Ureter (tissue), 1 donor: Measurements from ENCODE around the gene DCUN1D2. TPM values are rescaled to one million over a fixed set of nuclear protein-coding genes. Genes with fewer than 3 reads are reported as not detected.
"Not testable (repeated sequence)": the region's sequence is repeated elsewhere in the genome, so short reads cannot be mapped to it uniquely, and the experiment has no call there.

ENCODE experiments used
- DNase-seq: peaks from one replicate; pipeline ENCODE4 v3.0.0-alpha.2; 2020; ENCODE audit warnings: low spot score
- total RNA-seq: library from RNA; stranded (reverse); gene quantifications from one replicate; pipeline ENCODE4 v1.2.4, GENCODE V29; 2023
- donor health status: DM: yes; HTN: yes; CAD: no.

The DCUN1D2 gene
- total RNA-seq, 1 donor from 2014 or later, result 20.6 TPM

DNA sequence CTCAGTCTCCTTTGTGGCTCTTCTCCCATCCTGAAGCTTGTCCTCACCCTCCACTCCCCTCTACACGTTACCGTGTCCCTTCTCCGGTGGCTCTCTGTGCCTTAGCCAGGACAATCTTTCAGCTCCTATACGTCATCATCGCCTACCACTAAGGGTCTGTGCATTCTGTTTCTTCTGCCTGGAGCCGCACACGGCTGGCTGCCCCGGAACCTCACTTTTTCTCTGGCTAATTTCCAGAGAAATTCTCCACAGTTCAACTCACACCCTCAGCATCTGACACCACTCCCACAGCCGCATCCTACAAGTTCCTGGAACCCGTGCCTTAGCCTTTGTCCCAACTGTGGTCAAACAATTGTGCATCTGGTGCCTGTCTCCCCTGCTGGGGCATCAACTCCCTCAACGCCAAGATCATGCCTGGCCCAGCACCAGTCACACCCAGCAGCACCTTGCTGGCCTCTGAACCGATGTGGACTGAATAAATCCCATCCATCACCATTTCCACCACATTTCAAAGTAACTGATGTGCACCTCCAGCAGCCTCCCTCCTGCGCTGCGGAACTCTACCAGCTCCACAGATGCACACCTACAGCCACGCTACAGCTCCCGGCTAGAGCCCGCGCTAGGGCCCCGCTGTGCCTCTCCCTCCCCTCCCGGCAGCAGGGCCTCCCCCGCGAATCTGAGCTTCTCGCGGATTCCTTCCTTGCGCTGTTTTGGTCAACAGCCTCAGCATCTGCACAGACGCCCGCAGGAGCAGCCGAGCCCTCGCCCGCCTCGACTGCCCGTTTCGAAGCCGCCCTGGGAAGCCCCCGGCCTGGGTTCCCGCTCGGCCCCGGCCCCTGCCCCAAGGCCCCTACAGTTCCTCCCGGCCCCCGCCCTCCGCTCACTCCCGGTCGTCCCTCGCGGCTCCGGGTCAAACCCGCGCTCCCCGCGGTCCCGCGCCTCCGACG is 689 bp downstream of the DCUN1D2 start:
- DNase-seq, result no peak

DNA sequence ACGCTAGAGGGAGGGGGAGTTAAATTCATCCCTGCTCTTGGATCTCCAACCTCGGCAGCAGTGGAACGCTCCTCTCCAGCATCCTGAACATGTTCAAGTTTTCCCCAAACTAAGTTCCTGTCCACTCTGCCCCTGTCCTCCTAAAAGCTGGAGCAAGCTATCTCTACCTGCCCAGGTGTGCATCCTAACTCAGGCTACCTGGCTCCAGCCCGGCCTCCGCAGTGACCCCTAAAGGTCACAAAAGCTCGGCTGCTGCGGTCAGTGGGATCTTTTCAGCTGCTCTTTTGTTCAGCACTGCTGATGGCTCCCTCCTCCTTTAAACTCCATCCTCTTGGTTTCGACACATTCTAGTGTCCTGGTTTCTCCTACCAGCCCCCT is 1.4 kb downstream of the DCUN1D2 start:
- DNase-seq, result no peak

DNA sequence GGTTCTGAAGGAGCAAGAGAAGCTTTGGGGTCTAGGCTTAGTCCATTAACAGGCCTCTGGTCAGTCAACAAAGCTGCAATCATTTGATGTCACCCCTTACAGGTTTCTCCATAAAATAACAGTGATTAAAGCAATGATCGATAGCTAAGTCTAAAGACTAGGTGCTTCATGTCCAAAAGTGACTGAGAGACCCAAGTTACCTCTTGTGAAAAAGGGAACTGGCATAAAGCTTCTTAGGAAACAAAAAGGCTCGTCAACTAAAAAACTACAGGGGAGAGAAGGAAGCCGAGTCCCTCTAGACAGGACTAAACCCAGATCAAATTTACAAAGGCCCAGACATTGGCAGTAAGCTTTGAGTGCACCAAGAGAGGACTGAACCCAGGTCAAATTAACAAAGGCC is 2.2 kb downstream of the DCUN1D2 start:
- DNase-seq, result no peak

DNA sequence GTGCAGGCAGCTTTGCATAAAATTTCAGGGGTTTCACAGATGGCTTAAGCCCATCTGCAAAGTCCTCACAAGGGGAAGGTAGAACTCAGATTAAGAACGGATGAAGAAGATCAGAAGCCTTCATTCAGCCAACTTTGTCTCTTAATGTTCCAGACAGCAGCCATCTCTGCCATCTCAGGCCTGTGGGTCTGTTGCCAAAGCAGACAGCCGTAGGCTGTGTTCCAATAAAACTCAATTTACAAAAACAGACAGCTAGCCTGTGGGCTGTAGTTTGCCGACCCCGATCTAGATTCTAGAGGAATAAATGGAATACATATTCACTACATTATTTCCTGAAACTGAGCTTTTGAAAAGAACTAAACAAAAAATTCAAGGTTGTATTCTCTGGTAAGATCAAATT is 3.8 kb downstream of the DCUN1D2 start:
- no peak for DNase-seq

DNA sequence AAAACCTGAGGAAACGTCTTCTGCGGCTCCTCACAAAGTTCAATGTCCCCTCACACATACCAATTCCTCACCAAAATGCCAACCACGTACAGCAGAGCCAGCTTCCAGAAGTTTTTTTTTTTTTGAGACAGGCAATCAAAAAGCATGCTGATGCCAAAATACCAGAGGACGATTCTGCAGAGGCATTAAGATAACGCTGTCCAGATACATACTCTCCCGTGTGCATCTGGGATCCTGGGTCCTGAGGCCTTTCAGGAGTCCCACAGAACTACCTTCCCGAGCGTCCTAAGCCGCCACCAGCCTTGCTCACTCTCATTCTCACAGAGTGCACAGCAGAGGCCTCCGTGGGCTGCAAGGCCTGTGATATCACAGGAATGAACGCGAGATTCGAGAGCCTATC is 5.0 kb downstream of the DCUN1D2 start:
- no peak for DNase-seq

- DNase-seq, result no peak
Measured at GRCh38 chr13:113483504-113484293, 6.8 kb downstream of the DCUN1D2 start.

DNA sequence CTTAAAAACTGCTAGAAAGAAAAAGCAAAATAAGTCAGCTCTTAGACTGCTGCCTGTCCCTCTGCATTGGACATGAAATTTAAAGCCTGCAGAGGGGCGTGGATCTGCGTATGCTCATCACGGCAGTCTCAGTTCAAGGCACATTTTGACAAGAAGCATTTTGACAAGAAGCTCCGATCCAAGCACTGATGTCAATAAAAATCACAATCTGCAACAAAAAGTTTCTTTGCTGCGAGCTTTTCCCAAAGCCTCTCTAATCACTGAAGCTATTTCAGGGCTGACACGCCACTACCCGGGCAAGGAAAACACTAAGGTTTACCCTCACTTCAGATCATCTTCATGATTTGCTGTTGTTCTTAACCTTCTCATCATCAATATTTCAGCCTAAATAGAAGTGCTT is 7.4 kb downstream of the DCUN1D2 start:
- DNase-seq, result no peak

DNA sequence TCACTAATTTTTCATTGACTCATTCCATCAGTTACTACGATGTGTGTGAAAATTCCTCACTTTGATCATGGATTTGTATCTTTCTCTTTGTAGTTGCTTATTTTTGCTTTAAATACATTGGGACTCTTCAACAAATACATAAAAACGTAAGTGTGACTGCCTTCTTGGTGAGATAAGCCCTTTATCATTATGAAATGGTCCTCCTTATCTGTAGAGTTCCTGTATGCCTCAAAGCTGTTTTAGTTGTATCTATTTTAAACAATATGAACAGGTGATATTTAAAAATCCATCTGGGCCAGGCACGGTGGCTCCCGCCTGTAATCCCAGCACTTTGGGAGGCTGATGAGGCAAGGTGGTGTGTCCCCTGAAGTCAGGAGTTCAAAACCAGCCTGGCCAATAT is 11.3 kb downstream of the DCUN1D2 start:
- no peak for DNase-seq

- no peak for DNase-seq
Measured at GRCh38 chr13:113477724-113478123, 12.8 kb downstream of the DCUN1D2 start.

- DNase-seq, result no peak
Measured at GRCh38 chr13:113476811-113477210, 13.7 kb downstream of the DCUN1D2 start.

- no peak for DNase-seq
Measured at GRCh38 chr13:113475911-113476310, 14.6 kb downstream of the DCUN1D2 start.

DNA sequence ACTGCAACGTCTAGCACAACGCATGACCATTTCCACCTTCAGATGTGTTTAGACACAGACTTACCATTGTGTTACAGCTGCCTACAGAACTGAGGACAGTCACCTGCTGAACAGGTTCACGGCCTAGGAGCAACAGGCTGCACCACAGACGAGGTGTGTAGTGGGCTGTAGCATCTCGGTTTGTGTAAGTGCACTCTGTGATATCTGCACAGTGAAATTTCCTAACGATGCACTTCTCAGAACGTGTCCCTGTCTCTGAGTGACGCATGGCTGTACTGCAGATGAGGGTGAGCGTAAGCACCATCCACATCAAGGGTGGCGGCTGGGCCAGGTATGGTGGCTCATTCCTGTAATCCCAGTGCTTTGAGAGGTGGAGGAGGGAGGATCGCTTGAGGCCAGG is 15.2 kb downstream of the DCUN1D2 start:
- no peak for DNase-seq

GRCh38 chr13:113474179-113474578 is 16.3 kb downstream of the DCUN1D2 start:
- no peak for DNase-seq

GRCh38 chr13:113472355-113473025 is 18.0 kb downstream of the DCUN1D2 start:
- DNase-seq, result no peak

GRCh38 chr13:113471844-113472243 is 18.7 kb downstream of the DCUN1D2 start:
- DNase-seq, result no peak

GRCh38 chr13:113470635-113471163 is 19.8 kb downstream of the DCUN1D2 start:
- DNase-seq, result not testable (repeated sequence)

DNA sequence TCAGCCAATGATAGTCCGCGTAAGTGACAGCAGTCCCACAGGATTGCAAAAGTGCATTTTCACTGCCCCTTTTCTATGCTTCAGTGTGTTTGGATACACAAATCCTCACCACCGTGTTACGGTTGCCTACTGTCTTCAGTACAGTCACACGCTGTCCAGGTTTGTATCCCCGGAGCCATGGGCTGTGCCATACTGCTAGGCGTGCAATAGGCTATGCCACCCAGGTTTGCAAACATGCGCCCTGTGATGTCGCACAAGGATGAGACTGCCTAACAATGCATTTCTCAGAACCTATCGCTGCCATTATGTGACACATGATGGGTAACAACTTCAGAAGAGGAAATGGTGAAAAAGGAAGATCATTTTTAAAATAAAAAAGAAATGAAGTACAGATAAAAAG is 20.4 kb downstream of the DCUN1D2 start:
- DNase-seq, result no peak

DNA sequence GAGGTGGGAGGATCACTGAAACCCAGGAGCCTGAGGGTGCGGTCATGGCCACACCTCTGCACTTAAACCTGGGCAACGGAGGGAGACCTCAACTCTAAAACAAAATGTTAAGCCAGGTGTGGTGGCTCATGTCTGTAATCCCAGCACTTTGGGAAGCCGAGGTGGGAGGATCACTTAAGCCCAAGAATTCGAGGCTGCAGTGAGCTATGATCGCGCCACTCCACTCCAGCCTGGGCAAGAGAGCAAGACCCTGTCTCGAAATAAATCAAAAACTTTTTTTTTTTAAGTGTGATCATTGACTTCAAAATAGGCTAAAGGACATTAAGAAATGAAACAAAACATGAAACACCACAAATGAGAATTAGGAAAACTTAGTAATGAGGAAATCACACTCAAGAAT is 20.9 kb downstream of the DCUN1D2 start:
- no peak for DNase-seq

- DNase-seq, result no peak
Measured at GRCh38 chr13:113468472-113469201, 21.9 kb downstream of the DCUN1D2 start.

DNA sequence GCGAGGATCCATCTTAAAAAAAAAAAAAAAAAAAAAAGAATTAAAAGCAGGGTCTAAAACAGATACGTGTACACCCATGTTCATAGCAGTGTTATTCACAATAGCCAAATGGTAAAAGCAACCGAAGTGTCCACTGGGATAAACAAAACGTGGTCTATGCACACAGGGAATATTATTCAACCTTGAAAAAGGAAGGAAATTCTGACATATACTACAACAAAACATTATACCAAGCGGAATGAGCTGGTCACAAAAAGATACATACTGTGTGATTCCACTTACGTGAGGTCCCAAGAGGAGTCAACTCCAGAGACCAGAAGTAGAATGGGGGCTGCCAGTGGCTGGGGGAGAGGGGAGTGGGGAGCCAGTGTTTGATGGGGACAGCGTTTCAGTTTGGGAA is 22.5 kb downstream of the DCUN1D2 start:
- no peak for DNase-seq

DNA sequence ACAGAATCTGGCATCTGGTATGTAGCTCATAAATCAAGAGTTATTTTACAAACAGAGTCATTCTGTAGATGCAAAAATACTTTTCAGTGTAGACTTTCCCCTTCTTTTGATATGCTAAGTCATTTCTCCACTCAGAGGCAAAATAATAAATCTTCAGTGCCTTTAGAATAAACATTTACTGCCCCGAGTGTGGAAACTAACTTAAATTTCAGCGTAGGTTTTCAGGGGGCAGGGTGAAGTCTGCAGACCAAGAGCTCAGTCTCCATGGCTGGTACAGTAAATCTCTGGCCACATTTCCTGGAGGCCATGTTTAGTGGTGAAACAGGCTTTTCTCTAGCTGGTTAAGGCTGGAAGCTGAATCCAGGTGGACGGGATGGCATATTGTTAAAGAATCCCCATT is 24.1 kb downstream of the DCUN1D2 start:
- DNase-seq, result no peak
